ENCODE results near the gene FRMD8. TPM values are rescaled to one million over a fixed set of nuclear protein-coding genes. Genes with fewer than 3 reads are reported as not detected.

The FRMD8 gene
- total RNA-seq, 2 donors from 2014 or later, result 27.4 to 29.6 TPM

DNA sequence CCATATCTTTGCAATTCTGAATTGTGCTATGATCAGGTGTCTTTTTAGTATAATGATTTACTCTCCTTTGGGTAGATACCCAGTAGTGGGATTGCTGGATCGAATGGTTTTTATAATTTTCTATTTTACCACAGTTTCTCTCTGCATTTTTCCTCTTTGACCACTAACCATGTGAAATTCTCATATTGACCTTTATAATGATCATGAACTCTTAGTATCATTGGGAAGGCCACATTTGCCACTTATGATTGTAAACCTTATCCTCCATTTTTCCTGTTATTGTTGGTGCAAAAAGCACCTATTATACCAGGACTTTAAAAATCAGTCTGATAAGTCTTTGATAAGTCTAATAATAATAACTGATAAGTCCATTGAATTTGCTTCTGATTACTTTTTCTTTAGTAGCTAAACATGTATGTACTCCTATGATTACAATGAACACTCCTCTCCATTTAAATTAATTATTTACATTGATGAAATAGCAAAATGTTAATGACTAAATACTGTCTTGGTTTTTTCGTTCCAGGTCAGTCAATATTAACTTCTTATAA is 45.7 kb downstream of the FRMD8 start:
- no peaks in the 10 kb centered on the region for H3K27me3 ChIP-seq (ENCODE audit: control insufficient read depth, insufficient read depth, low read length, poor library complexity, severe bottlenecking)
- H3K27ac ChIP-seq (ENCODE audit: low read depth, low read length), result no peak overlapping the region
- no peak overlapping the region for H3K9ac ChIP-seq (ENCODE audit: extremely low read depth, low read length, poor library complexity, severe bottlenecking)
- no peaks in the 10 kb centered on the region for H3K9me3 ChIP-seq (ENCODE audit: control insufficient read depth, low read length)
- Mint-ChIP-seq H3K9me3 (no peaks in the 10 kb centered on the region), H3K27ac (no peak overlapping the region), H3K36me3 (ENCODE audit: low read depth) (peaks cover 29% of the 10 kb centered on the region), H3K4me1 (peaks cover 31% of the 10 kb centered on the region), H3K4me3 (no peak overlapping the region), H3K27me3 (ENCODE audit: insufficient read depth) (no peaks in the 10 kb centered on the region)
- WGBS, 2 experiments (ENCODE audit: insufficient coverage in 1 of 2, insufficient read length in 1 of 2), result 86 to 100% methylated on average over 1 of the region's 2 CpGs
- peaks cover 34% of the 10 kb centered on the region for H3K36me3 ChIP-seq (ENCODE audit: control insufficient read depth, insufficient read depth, low read length)
- H3K4me3 ChIP-seq (ENCODE audit: low read length), result no peak overlapping the region
- DNase-seq, result no peak
- H3K4me1 ChIP-seq (ENCODE audit: control insufficient read depth, insufficient read depth, low read length), result peaks cover 4% of the 10 kb centered on the region
- TF ChIP-seq, protein P1, sequence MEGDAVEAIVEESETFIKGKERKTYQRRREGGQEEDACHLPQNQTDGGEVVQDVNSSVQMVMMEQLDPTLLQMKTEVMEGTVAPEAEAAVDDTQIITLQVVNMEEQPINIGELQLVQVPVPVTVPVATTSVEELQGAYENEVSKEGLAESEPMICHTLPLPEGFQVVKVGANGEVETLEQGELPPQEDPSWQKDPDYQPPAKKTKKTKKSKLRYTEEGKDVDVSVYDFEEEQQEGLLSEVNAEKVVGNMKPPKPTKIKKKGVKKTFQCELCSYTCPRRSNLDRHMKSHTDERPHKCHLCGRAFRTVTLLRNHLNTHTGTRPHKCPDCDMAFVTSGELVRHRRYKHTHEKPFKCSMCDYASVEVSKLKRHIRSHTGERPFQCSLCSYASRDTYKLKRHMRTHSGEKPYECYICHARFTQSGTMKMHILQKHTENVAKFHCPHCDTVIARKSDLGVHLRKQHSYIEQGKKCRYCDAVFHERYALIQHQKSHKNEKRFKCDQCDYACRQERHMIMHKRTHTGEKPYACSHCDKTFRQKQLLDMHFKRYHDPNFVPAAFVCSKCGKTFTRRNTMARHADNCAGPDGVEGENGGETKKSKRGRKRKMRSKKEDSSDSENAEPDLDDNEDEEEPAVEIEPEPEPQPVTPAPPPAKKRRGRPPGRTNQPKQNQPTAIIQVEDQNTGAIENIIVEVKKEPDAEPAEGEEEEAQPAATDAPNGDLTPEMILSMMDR (conservative IDR thresholded peaks at IDR 0.05), result no peak

- Mint-ChIP-seq H3K4me1 (peaks cover 23% of the 10 kb centered on the region), H3K9me3 (no peaks in the 10 kb centered on the region), H3K27me3 (ENCODE audit: insufficient read depth) (no peaks in the 10 kb centered on the region), H3K27ac (no peak overlapping the region), H3K4me3 (no peak overlapping the region), H3K36me3 (ENCODE audit: low read depth) (peaks cover 37% of the 10 kb centered on the region)
- Histone ChIP-seq H3K4me1 (ENCODE audit: control insufficient read depth, insufficient read depth, low read length) (peaks cover 4% of the 10 kb centered on the region), H3K36me3 (ENCODE audit: control insufficient read depth, insufficient read depth, low read length) (peaks cover 42% of the 10 kb centered on the region), H3K27me3 (ENCODE audit: control insufficient read depth, insufficient read depth, low read length, poor library complexity, severe bottlenecking) (no peaks in the 10 kb centered on the region), H3K9me3 (ENCODE audit: control insufficient read depth, low read length) (no peaks in the 10 kb centered on the region), H3K9ac (ENCODE audit: extremely low read depth, low read length, poor library complexity, severe bottlenecking) (no peak overlapping the region), H3K4me3 (ENCODE audit: low read length) (no peak overlapping the region), H3K27ac (ENCODE audit: low read depth, low read length) (no peak overlapping the region)
- TF ChIP-seq, protein P1 (conservative IDR thresholded peaks at IDR 0.05), result peak; percentile 69
- no peak for DNase-seq
- 100% methylated on average over 1 of the region's 1 CpG; no CpG with 5 or more reads in 1 of the 2 experiments for WGBS, 2 experiments (ENCODE audit: insufficient coverage in 1 of 2, insufficient read length in 1 of 2)
Measured at GRCh38 chr11:65432686-65433582, 46.5 kb downstream of the FRMD8 start.

GRCh38 chr11:65433657-65434056 is 47.2 kb downstream of the FRMD8 start:
- no peaks in the 10 kb centered on the region for H3K9me3 ChIP-seq (ENCODE audit: control insufficient read depth, low read length)
- Mint-ChIP-seq H3K4me1 (peaks cover 16% of the 10 kb centered on the region), H3K36me3 (ENCODE audit: low read depth) (peaks cover 42% of the 10 kb centered on the region), H3K27ac (no peak overlapping the region), H3K9me3 (no peaks in the 10 kb centered on the region), H3K27me3 (ENCODE audit: insufficient read depth) (no peaks in the 10 kb centered on the region), H3K4me3 (no peak overlapping the region)
- DNase-seq, result no peak
- no peaks in the 10 kb centered on the region for H3K27me3 ChIP-seq (ENCODE audit: control insufficient read depth, insufficient read depth, low read length, poor library complexity, severe bottlenecking)
- TF ChIP-seq, protein P1 (conservative IDR thresholded peaks at IDR 0.05), result no peak
- H3K4me1 ChIP-seq (ENCODE audit: control insufficient read depth, insufficient read depth, low read length), result peaks cover 4% of the 10 kb centered on the region
- H3K4me3 ChIP-seq (ENCODE audit: low read length), result no peak overlapping the region
- no peak overlapping the region for H3K27ac ChIP-seq (ENCODE audit: low read depth, low read length)
- peaks cover 49% of the 10 kb centered on the region for H3K36me3 ChIP-seq (ENCODE audit: control insufficient read depth, insufficient read depth, low read length)
- 100% methylated on average over 2 of the region's 2 CpGs; no CpG with 5 or more reads in 1 of the 2 experiments for WGBS, 2 experiments (ENCODE audit: insufficient coverage in 1 of 2, insufficient read length in 1 of 2)
- no peak overlapping the region for H3K9ac ChIP-seq (ENCODE audit: extremely low read depth, low read length, poor library complexity, severe bottlenecking)

Measured in endodermal cell (in vitro differentiated cells).